ENCODE measurements around the gene CHST15. TPM values are rescaled to one million over a fixed set of nuclear protein-coding genes. Genes with fewer than 3 reads are reported as not detected.
A peak's percentile ranks its signal among the peaks of the same experiment; 100 is the strongest.

The CHST15 gene
- total RNA-seq, 1 experiment from 2014 or later: 26.7 TPM

DNA sequence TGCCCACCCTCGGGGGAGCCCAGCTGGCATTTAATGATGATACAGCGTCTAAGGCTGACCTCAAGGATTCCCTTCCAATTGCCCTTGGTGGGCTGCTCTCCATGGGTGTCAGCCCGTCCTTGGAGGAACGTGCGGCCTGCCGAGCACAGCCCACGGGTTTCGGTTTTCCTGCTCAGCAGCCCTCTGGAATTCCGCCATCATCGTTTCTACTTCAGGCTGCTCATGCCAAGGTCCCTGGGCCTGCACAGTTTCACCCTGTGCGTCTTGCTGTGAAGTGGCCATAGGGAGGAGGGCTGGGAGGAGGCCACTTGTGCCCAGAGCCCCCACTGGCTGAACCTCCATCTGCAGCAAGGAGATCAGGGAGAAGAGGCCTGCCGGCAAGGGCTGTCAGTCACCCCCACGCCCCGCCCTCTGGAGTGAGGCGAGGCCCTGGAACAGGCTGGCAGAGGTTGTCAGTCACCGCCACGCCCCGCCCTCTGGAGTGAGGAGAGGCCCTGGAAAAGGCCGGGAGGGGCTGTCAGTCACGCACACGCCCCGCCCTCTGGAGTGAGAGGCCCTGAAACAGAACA, 82.8 kb downstream of the CHST15 start:
- POLR2A ChIA-PET: no interaction called here
- TF ChIP-seq, protein P1, sequence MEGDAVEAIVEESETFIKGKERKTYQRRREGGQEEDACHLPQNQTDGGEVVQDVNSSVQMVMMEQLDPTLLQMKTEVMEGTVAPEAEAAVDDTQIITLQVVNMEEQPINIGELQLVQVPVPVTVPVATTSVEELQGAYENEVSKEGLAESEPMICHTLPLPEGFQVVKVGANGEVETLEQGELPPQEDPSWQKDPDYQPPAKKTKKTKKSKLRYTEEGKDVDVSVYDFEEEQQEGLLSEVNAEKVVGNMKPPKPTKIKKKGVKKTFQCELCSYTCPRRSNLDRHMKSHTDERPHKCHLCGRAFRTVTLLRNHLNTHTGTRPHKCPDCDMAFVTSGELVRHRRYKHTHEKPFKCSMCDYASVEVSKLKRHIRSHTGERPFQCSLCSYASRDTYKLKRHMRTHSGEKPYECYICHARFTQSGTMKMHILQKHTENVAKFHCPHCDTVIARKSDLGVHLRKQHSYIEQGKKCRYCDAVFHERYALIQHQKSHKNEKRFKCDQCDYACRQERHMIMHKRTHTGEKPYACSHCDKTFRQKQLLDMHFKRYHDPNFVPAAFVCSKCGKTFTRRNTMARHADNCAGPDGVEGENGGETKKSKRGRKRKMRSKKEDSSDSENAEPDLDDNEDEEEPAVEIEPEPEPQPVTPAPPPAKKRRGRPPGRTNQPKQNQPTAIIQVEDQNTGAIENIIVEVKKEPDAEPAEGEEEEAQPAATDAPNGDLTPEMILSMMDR (IDR thresholded peaks at IDR 0.05; ENCODE audit: insufficient read depth in 1 of 2, low read depth in 1 of 2, low read length in 1 of 2, severe bottlenecking in 1 of 2, unreplicated experiment in 1 of 2): no peak
- peak in 1 of 2 experiments; percentile 49 for DNase-seq
- peaks cover 1% of the 10 kb centered on the region; the same call in 1 of the 2 replicates for H3K36me3 ChIP-seq (ENCODE audit: control insufficient read depth, insufficient read depth, low read length)
- Mint-ChIP-seq H3K9me3 (ENCODE audit: unreplicated experiment) (no peaks in the 10 kb centered on the region), H3K27ac (ENCODE audit: unreplicated experiment) (no peak overlapping the region), H3K4me1 (ENCODE audit: low read depth, unreplicated experiment) (no peaks in the 10 kb centered on the region), H3K4me3 (ENCODE audit: unreplicated experiment) (no peak overlapping the region), H3K27me3 (ENCODE audit: insufficient read depth, unreplicated experiment) (no peaks in the 10 kb centered on the region), H3K36me3 (ENCODE audit: insufficient read depth, unreplicated experiment) (peaks cover 25% of the 10 kb centered on the region)
- no TSS peak for BruUV-seq (replicated peaks)
- H3K4me3 ChIP-seq (ENCODE audit: low read depth, low read length): no peak overlapping the region
- CTCF ChIA-PET: no interaction called here
- no peaks in the 10 kb centered on the region for H3K27me3 ChIP-seq (replicated peaks; ENCODE audit: control insufficient read depth, insufficient read depth, low read length)
- H3K9me3 ChIP-seq: no peaks in the 10 kb centered on the region
- intact Hi-C loops (cut with micrococcal nuclease; ENCODE audit: unreplicated experiment): no loop called here
- no peaks in the 10 kb centered on the region for H3K4me1 ChIP-seq

- TF ChIP-seq, protein P1 (IDR thresholded peaks at IDR 0.05; ENCODE audit: insufficient read depth in 1 of 2, low read depth in 1 of 2, low read length in 1 of 2, severe bottlenecking in 1 of 2, unreplicated experiment in 1 of 2): no peak
- Histone ChIP-seq H3K36me3 (ENCODE audit: control insufficient read depth, insufficient read depth, low read length) (peaks cover 1% of the 10 kb centered on the region; the same call in 1 of the 2 replicates), H3K27me3 (replicated peaks; ENCODE audit: control insufficient read depth, insufficient read depth, low read length) (no peaks in the 10 kb centered on the region), H3K4me3 (ENCODE audit: low read depth, low read length) (no peak overlapping the region), H3K9me3 (no peaks in the 10 kb centered on the region), H3K4me1 (no peaks in the 10 kb centered on the region)
- Mint-ChIP-seq H3K27me3 (ENCODE audit: insufficient read depth, unreplicated experiment) (no peaks in the 10 kb centered on the region), H3K4me1 (ENCODE audit: low read depth, unreplicated experiment) (no peaks in the 10 kb centered on the region), H3K36me3 (ENCODE audit: insufficient read depth, unreplicated experiment) (peaks cover 25% of the 10 kb centered on the region), H3K27ac (ENCODE audit: unreplicated experiment) (no peak overlapping the region), H3K4me3 (ENCODE audit: unreplicated experiment) (no peak overlapping the region), H3K9me3 (ENCODE audit: unreplicated experiment) (no peaks in the 10 kb centered on the region)
- no TSS peak for BruUV-seq (replicated peaks)
- ChIA-PET POLR2A (no interaction called here), CTCF (no interaction called here)
- DNase-seq: no peak
- intact Hi-C loops (cut with micrococcal nuclease; ENCODE audit: unreplicated experiment): no loop called here
These were observed 83.4 kb downstream of the CHST15 start for GRCh38 chr10:124010024-124010423.

GRCh38 chr10:124009231-124010015, 84.0 kb downstream of the CHST15 start:
- H3K27me3 Mint-ChIP-seq (ENCODE audit: insufficient read depth, unreplicated experiment): no peaks in the 10 kb centered on the region
- Histone ChIP-seq H3K9me3 (no peaks in the 10 kb centered on the region), H3K4me1 (no peaks in the 10 kb centered on the region), H3K4me3 (ENCODE audit: low read depth, low read length) (no peak overlapping the region), H3K36me3 (ENCODE audit: control insufficient read depth, insufficient read depth, low read length) (peaks cover 1% of the 10 kb centered on the region; the same call in 1 of the 2 replicates), H3K27me3 (replicated peaks; ENCODE audit: control insufficient read depth, insufficient read depth, low read length) (no peaks in the 10 kb centered on the region)
- peaks cover 25% of the 10 kb centered on the region for H3K36me3 Mint-ChIP-seq (ENCODE audit: insufficient read depth, unreplicated experiment)
- ChIA-PET CTCF (no interaction called here), POLR2A (no interaction called here)
- H3K27ac Mint-ChIP-seq (ENCODE audit: unreplicated experiment): no peak overlapping the region
- H3K9me3 Mint-ChIP-seq (ENCODE audit: unreplicated experiment): no peaks in the 10 kb centered on the region
- BruUV-seq (replicated peaks): no TSS peak
- TF ChIP-seq, protein P1 (IDR thresholded peaks at IDR 0.05; ENCODE audit: insufficient read depth in 1 of 2, low read depth in 1 of 2, low read length in 1 of 2, severe bottlenecking in 1 of 2, unreplicated experiment in 1 of 2): no peak
- no peak overlapping the region for H3K4me3 Mint-ChIP-seq (ENCODE audit: unreplicated experiment)
- intact Hi-C loops (cut with micrococcal nuclease; ENCODE audit: unreplicated experiment): no loop called here
- H3K4me1 Mint-ChIP-seq (ENCODE audit: low read depth, unreplicated experiment): no peaks in the 10 kb centered on the region
- DNase-seq: no peak

Measured in Caco-2 (cell line).